Esophagus squamous epithelium (tissue), 4 donors: ENCODE data around the gene THAP8.

Experiments
- POLR2A ChIP-seq, 4 donors: fragments of 450-650 bp; IDR thresholded peaks; one replicate each; pipeline ENCODE4 v1.6.1; 2017; ENCODE audit warnings: antibody characterized with exemption in 4 of 4, mild to moderate bottlenecking in 4 of 4, moderate library complexity in 3 of 4
- TF ChIP-seq, protein P1 (sequence below), 6 experiments: fragments of 450-650 bp in 4 of 6; fragments of 200-600 bp in 2 of 6; sonication (generic) in 2 of 6; IDR thresholded peaks; one replicate each; pipeline ENCODE4 v1.5.1; 2016 to 2019; ENCODE audit warnings: antibody characterized with exemption in 6 of 6, mild to moderate bottlenecking in 4 of 6, moderate library complexity in 4 of 6

DNA sequence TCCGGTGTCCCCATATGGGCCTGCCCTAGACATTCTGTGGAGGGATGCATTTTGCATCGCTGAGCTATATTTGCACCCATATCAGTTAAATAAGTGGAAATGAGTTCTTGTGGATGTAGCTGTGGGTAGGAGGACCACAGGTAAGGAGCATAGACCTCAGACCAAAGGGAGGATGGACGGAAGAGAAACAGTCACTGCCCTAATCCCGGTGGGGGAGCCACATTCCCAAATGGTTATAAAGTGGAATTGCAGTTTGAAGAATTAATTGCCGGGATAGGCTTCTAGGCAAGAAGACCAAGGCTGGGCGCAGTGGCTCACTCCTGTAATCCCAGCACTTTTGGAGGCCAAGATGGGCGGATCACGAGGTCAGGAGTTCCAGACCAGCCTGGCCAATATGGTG is 57.3 kb downstream of the THAP8 start:
- no peak for TF ChIP-seq POLR2A (IDR thresholded peaks at IDR 0.05)
- TF ChIP-seq, protein P1, sequence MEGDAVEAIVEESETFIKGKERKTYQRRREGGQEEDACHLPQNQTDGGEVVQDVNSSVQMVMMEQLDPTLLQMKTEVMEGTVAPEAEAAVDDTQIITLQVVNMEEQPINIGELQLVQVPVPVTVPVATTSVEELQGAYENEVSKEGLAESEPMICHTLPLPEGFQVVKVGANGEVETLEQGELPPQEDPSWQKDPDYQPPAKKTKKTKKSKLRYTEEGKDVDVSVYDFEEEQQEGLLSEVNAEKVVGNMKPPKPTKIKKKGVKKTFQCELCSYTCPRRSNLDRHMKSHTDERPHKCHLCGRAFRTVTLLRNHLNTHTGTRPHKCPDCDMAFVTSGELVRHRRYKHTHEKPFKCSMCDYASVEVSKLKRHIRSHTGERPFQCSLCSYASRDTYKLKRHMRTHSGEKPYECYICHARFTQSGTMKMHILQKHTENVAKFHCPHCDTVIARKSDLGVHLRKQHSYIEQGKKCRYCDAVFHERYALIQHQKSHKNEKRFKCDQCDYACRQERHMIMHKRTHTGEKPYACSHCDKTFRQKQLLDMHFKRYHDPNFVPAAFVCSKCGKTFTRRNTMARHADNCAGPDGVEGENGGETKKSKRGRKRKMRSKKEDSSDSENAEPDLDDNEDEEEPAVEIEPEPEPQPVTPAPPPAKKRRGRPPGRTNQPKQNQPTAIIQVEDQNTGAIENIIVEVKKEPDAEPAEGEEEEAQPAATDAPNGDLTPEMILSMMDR (IDR thresholded peaks at IDR 0.05) = no peak
